Measurements from ENCODE around the gene CACNG3.

Gene CACNG3

DNA sequence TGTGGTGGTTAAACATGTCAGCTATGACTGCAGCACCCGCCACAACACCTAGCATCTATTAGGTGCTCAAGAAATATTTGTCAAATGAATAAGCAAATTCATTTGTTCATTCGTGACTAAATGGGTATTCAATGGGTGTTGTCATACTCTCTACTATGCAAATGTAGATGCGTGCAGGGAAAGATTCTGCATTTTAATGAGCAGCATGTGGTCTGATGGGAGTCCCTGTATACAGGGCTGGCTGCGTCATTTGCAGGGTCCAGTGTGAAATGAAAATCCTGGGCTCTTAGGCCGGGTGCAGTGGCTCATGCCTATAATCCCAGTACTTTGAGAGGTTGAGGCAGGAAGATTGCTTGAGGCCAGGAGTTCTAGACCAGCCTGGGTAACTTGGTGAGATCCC, 97.5 kb downstream of the CACNG3 start:
- no peaks in the 10 kb centered on the region for H3F3A ChIP-seq (ENCODE audit: control insufficient read depth, insufficient read depth)
- no peak overlapping the region for H3K4me2 ChIP-seq (ENCODE audit: low read length)
- H3K9me2 ChIP-seq (replicated peaks; ENCODE audit: control insufficient read depth, low read length): no peaks in the 10 kb centered on the region
- no peaks in the 10 kb centered on the region for H4K20me1 ChIP-seq (ENCODE audit: control insufficient read depth, insufficient read depth, low read depth, low read length)
- no peaks in the 10 kb centered on the region for H3K9me3 ChIP-seq (ENCODE audit: control insufficient read depth, insufficient read depth, low read length)
- no peak for TF ChIP-seq EZH2phosphoT487 (IDR thresholded peaks at IDR 0.05; ENCODE audit: borderline replicate concordance, low read length)
- TF ChIP-seq, protein P1, sequence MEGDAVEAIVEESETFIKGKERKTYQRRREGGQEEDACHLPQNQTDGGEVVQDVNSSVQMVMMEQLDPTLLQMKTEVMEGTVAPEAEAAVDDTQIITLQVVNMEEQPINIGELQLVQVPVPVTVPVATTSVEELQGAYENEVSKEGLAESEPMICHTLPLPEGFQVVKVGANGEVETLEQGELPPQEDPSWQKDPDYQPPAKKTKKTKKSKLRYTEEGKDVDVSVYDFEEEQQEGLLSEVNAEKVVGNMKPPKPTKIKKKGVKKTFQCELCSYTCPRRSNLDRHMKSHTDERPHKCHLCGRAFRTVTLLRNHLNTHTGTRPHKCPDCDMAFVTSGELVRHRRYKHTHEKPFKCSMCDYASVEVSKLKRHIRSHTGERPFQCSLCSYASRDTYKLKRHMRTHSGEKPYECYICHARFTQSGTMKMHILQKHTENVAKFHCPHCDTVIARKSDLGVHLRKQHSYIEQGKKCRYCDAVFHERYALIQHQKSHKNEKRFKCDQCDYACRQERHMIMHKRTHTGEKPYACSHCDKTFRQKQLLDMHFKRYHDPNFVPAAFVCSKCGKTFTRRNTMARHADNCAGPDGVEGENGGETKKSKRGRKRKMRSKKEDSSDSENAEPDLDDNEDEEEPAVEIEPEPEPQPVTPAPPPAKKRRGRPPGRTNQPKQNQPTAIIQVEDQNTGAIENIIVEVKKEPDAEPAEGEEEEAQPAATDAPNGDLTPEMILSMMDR (IDR thresholded peaks at IDR 0.05; ENCODE audit: low read depth, low read length, poor library complexity, severe bottlenecking): no peak
- no peaks in the 10 kb centered on the region for H3K79me2 ChIP-seq (ENCODE audit: control insufficient read depth, low read length)
- no peaks in the 10 kb centered on the region for H3K27me3 ChIP-seq (ENCODE audit: control insufficient read depth, low read length)
- no peak overlapping the region for H3K4me3 ChIP-seq (ENCODE audit: low read length)
- H3K27ac ChIP-seq (ENCODE audit: low read depth, low read length): no peak overlapping the region
- H3K4me1 ChIP-seq (ENCODE audit: control insufficient read depth, low read length): no peaks in the 10 kb centered on the region
- H3K36me3 ChIP-seq (ENCODE audit: control insufficient read depth, low read length): no peaks in the 10 kb centered on the region

DNA sequence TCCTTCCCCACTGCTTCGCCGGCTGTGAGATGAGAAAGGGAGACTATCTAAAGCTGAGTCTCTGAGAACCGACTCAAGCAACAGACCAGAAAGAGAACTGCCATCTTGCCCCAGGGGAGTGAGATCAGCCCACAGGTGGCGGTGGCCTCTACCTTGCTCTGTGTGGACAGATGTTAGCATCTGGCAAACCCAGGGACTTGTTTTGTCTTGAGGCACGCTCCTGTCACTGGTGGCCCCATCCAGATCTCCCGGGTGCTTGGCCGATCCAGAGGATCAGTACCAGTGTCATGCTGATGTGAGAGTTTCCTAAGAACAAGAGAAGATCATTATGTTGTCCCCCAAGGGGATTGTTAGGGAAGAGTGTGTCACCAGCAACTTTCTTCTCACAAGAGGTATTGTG, 101.4 kb downstream of the CACNG3 start:
- Histone ChIP-seq H3K9me2 (replicated peaks; ENCODE audit: control insufficient read depth, low read length) (no peaks in the 10 kb centered on the region), H3K4me1 (ENCODE audit: control insufficient read depth, low read length) (no peaks in the 10 kb centered on the region), H3K27me3 (ENCODE audit: control insufficient read depth, low read length) (no peaks in the 10 kb centered on the region), H3K79me2 (ENCODE audit: control insufficient read depth, low read length) (no peaks in the 10 kb centered on the region), H3K4me3 (ENCODE audit: low read length) (no peak overlapping the region), H3K36me3 (ENCODE audit: control insufficient read depth, low read length) (no peaks in the 10 kb centered on the region), H3K9me3 (ENCODE audit: control insufficient read depth, insufficient read depth, low read length) (no peaks in the 10 kb centered on the region), H3K4me2 (ENCODE audit: low read length) (no peak overlapping the region), H4K20me1 (ENCODE audit: control insufficient read depth, insufficient read depth, low read depth, low read length) (no peaks in the 10 kb centered on the region), H3F3A (ENCODE audit: control insufficient read depth, insufficient read depth) (no peaks in the 10 kb centered on the region), H3K27ac (ENCODE audit: low read depth, low read length) (no peak overlapping the region)
- no peak for TF ChIP-seq EZH2phosphoT487 (IDR thresholded peaks at IDR 0.05; ENCODE audit: borderline replicate concordance, low read length)
- TF ChIP-seq, protein P1 (IDR thresholded peaks at IDR 0.05; ENCODE audit: low read depth, low read length, poor library complexity, severe bottlenecking): no peak

DNA sequence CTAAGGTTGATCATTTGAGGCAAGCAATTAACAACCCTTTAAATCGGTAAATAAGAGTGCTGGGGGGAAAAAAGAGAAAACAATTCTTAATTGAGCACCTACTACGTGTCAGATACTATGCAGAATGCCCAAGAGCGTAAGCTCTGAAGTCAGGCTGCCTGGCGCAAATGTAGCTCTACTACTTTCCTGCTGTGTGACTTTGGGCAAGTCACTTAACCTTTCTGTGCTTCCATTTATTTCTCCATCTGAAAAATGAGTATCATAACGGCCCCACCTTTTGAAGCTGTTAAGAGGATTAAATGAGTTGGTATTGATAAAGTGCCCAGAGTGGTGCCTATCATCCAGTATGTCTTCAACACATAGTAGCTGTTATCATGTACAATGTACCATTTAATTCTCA, 102.0 kb downstream of the CACNG3 start:
- Histone ChIP-seq H3K9me3 (ENCODE audit: control insufficient read depth, insufficient read depth, low read length) (no peaks in the 10 kb centered on the region), H3K4me3 (ENCODE audit: low read length) (no peak overlapping the region), H3K4me1 (ENCODE audit: control insufficient read depth, low read length) (no peaks in the 10 kb centered on the region), H3K27ac (ENCODE audit: low read depth, low read length) (no peak overlapping the region), H3K27me3 (ENCODE audit: control insufficient read depth, low read length) (no peaks in the 10 kb centered on the region), H3K4me2 (ENCODE audit: low read length) (no peak overlapping the region), H3K36me3 (ENCODE audit: control insufficient read depth, low read length) (no peaks in the 10 kb centered on the region), H3K79me2 (ENCODE audit: control insufficient read depth, low read length) (no peaks in the 10 kb centered on the region), H3K9me2 (replicated peaks; ENCODE audit: control insufficient read depth, low read length) (no peaks in the 10 kb centered on the region), H4K20me1 (ENCODE audit: control insufficient read depth, insufficient read depth, low read depth, low read length) (no peaks in the 10 kb centered on the region), H3F3A (ENCODE audit: control insufficient read depth, insufficient read depth) (no peaks in the 10 kb centered on the region)
- TF ChIP-seq, protein P1 (IDR thresholded peaks at IDR 0.05; ENCODE audit: low read depth, low read length, poor library complexity, severe bottlenecking): no peak
- no peak for TF ChIP-seq EZH2phosphoT487 (IDR thresholded peaks at IDR 0.05; ENCODE audit: borderline replicate concordance, low read length)

DNA sequence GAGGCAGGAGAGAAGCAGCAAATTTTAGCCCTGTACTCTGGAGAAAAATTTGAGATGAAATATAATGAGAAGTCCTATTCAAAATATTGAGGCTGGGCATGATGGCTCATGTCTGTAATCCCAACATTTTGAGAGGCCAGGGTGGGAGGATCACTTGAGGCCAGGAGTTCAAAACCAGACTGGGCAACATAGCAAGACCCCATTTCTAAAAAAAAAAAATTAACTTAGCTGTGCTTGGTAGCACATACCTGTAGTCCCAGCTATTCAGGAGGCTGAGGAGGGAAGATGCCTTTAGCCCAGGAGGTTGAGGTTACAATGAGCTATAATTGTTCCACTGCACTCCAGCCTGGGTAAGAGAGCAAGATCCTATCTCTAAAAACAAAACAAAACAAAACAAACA, 103.4 kb downstream of the CACNG3 start:
- TF ChIP-seq, protein P1 (IDR thresholded peaks at IDR 0.05; ENCODE audit: low read depth, low read length, poor library complexity, severe bottlenecking): no peak
- no peak for TF ChIP-seq EZH2phosphoT487 (IDR thresholded peaks at IDR 0.05; ENCODE audit: borderline replicate concordance, low read length)
- H3K27me3 ChIP-seq (ENCODE audit: control insufficient read depth, low read length): no peaks in the 10 kb centered on the region
- H3F3A ChIP-seq (ENCODE audit: control insufficient read depth, insufficient read depth): no peaks in the 10 kb centered on the region
- no peaks in the 10 kb centered on the region for H3K36me3 ChIP-seq (ENCODE audit: control insufficient read depth, low read length)
- H3K27ac ChIP-seq (ENCODE audit: low read depth, low read length): no peak overlapping the region
- no peaks in the 10 kb centered on the region for H3K9me3 ChIP-seq (ENCODE audit: control insufficient read depth, insufficient read depth, low read length)
- H3K4me2 ChIP-seq (ENCODE audit: low read length): no peak overlapping the region
- H4K20me1 ChIP-seq (ENCODE audit: control insufficient read depth, insufficient read depth, low read depth, low read length): no peaks in the 10 kb centered on the region
- no peaks in the 10 kb centered on the region for H3K4me1 ChIP-seq (ENCODE audit: control insufficient read depth, low read length)
- H3K79me2 ChIP-seq (ENCODE audit: control insufficient read depth, low read length): no peaks in the 10 kb centered on the region
- H3K4me3 ChIP-seq (ENCODE audit: low read length): no peak overlapping the region
- no peaks in the 10 kb centered on the region for H3K9me2 ChIP-seq (replicated peaks; ENCODE audit: control insufficient read depth, low read length)

Data from DOHH2 (cell line).